HEK293 (cell line): ENCODE measurements around the gene OR2T29.
"Not testable (repeated sequence)": the region's sequence is repeated elsewhere in the genome, so short reads cannot be mapped to it uniquely, and the experiment has no call there.

Experiments
- CTCF ChIP-seq: fragments of 450-650 bp; formaldehyde crosslinking; IDR thresholded peaks from 2 replicates; pipeline ENCODE4 v1.5.1; 2016; ENCODE audit warnings: missing biosample characterization, missing genetic modification characterization
- SETDB1 ChIP-seq: IDR thresholded peaks from one replicate; pipeline ENCODE4 v1.6.1; 2017; ENCODE audit warnings: mild to moderate bottlenecking, low read length, moderate library complexity, mixed read lengths; ENCODE audit not compliant: insufficient read length
- ZBTB20 ChIP-seq: fragments of 450-650 bp; formaldehyde crosslinking; IDR thresholded peaks from 2 replicates; pipeline ENCODE4 v1.5.1; 2016; ENCODE audit warnings: missing biosample characterization, missing genetic modification characterization
- ZNF202 ChIP-seq: fragments of 450-650 bp; formaldehyde crosslinking; IDR thresholded peaks from 2 replicates; pipeline ENCODE4 v1.5.1; 2016; ENCODE audit warnings: missing biosample characterization, missing genetic modification characterization, borderline replicate concordance
- ZNF311 ChIP-seq: fragments of 450-650 bp; formaldehyde crosslinking; IDR thresholded peaks from 2 replicates; pipeline ENCODE4 v1.5.1; 2017; ENCODE audit warnings: missing biosample characterization, missing genetic modification characterization, borderline replicate concordance
- ZNF398 ChIP-seq: fragments of 450-650 bp; formaldehyde crosslinking; IDR thresholded peaks from 2 replicates; pipeline ENCODE4 v1.5.1; 2017; ENCODE audit warnings: missing biosample characterization, missing genetic modification characterization
- ZNF513 ChIP-seq: fragments of 450-650 bp; IDR thresholded peaks from 2 replicates; pipeline ENCODE4 v1.5.1; 2018; ENCODE audit warnings: missing biosample characterization, missing genetic modification characterization
- ZNF791 ChIP-seq: fragments of 450-650 bp; formaldehyde crosslinking; IDR thresholded peaks from 2 replicates; pipeline ENCODE4 v1.5.1; 2016; ENCODE audit warnings: missing biosample characterization, missing genetic modification characterization
- ZNF837 ChIP-seq: fragments of 450-650 bp; formaldehyde crosslinking; IDR thresholded peaks from 2 replicates; pipeline ENCODE4 v1.5.1; 2016; ENCODE audit warnings: missing biosample characterization, missing genetic modification characterization

- TF ChIP-seq CTCF; ZNF513; SETDB1; ZNF202 (tag by site-specific recombination); ZBTB20 (tag by site-specific recombination); ZNF791 (tag by site-specific recombination); ZNF311; ZNF398 (tag by site-specific recombination); ZNF837 (tag by site-specific recombination): not testable (repeated sequence)
These were observed 3.2 kb upstream of the OR2T29 start for GRCh38 chr1:248565530-248566373.
